HG02759 (cell line): Measurements from ENCODE around the gene TBX15.

Source experiments
- ATAC-seq: cut with Tn5 transposase; IDR thresholded peaks from one replicate; pipeline ENCODE4 v1.9.1; 2021; ENCODE audit warnings: mild to moderate bottlenecking, moderate library complexity; ENCODE audit not compliant: unreplicated experiment

The TBX15 gene

GRCh38 chr1:118900643-118901440 lies 87.3 kb downstream of the TBX15 start:
- no peak for ATAC-seq

- ATAC-seq, result no peak
Observed at GRCh38 chr1:118899340-118899739, 88.8 kb downstream of the TBX15 start.

- ATAC-seq, result no peak
Observed at GRCh38 chr1:118898712-118899111, 89.4 kb downstream of the TBX15 start.

GRCh38 chr1:118896416-118896815 lies 91.7 kb downstream of the TBX15 start:
- no peak for ATAC-seq

GRCh38 chr1:118894836-118895235 lies 93.3 kb downstream of the TBX15 start:
- no peak for ATAC-seq

GRCh38 chr1:118890851-118891384 lies 97.2 kb downstream of the TBX15 start:
- no peak for ATAC-seq

GRCh38 chr1:118884946-118885345 lies 103.2 kb downstream of the TBX15 start:
- no peak for ATAC-seq

GRCh38 chr1:118881751-118882150 lies 106.4 kb downstream of the TBX15 start:
- no peak for ATAC-seq

- ATAC-seq, result no peak
Observed at GRCh38 chr1:118878661-118879060, 109.5 kb downstream of the TBX15 start.

GRCh38 chr1:118877668-118878396 lies 110.3 kb downstream of the TBX15 start:
- ATAC-seq, result no peak

- ATAC-seq, result no peak
Observed at GRCh38 chr1:118871582-118872171, 116.5 kb downstream of the TBX15 start.

GRCh38 chr1:118868387-118868786 lies 119.8 kb downstream of the TBX15 start:
- ATAC-seq, result no peak

- ATAC-seq, result no peak
Observed at GRCh38 chr1:118866330-118866729, 121.8 kb downstream of the TBX15 start.

- no peak for ATAC-seq
Observed at GRCh38 chr1:118863688-118864087, 124.5 kb downstream of the TBX15 start.

GRCh38 chr1:118862755-118863154 lies 125.4 kb downstream of the TBX15 start:
- ATAC-seq, result no peak

GRCh38 chr1:118861216-118861615 lies 126.9 kb downstream of the TBX15 start:
- no peak for ATAC-seq

- ATAC-seq, result no peak
Observed at GRCh38 chr1:118859999-118860398, 128.1 kb downstream of the TBX15 start.

- no peak for ATAC-seq
Observed at GRCh38 chr1:118846443-118846842, 141.7 kb downstream of the TBX15 start.

- no peak for ATAC-seq
Observed at GRCh38 chr1:118842452-118843201, 145.5 kb downstream of the TBX15 start.

GRCh38 chr1:118841521-118841920 lies 146.6 kb downstream of the TBX15 start:
- no peak for ATAC-seq
